PFSK-1 (cell line): ENCODE results near the gene HDDC2.

Experiments used
- FOXP2 ChIP-seq: optimal IDR thresholded peaks from 2 replicates; pipeline ENCODE3; 2011; ENCODE audit warnings: borderline replicate concordance, control low read depth, inconsistent platforms; ENCODE audit not compliant: insufficient read depth; ENCODE audit errors: extremely low read length, extremely low read depth
- POLR2AphosphoS5 ChIP-seq: IDR thresholded peaks from 2 replicates; pipeline ENCODE4 v1.6.1; 2012; ENCODE audit warnings: low read depth, mild to moderate bottlenecking, control low read depth, low read length, moderate library complexity
- TAF1 ChIP-seq: IDR thresholded peaks from 2 replicates; pipeline ENCODE4 v1.6.1; 2012; ENCODE audit warnings: low read length, control low read depth, borderline replicate concordance; ENCODE audit not compliant: insufficient read depth
- TF ChIP-seq, protein P1 (sequence below), 2 experiments: IDR thresholded peaks; 2 replicates each; pipeline versions ENCODE4 v1.6.1 to v1.8.0; 2011 to 2012; ENCODE audit warnings: low read depth in 2 of 2, low read length in 2 of 2, control low read depth in 1 of 2, inconsistent platforms in 1 of 2, mild to moderate bottlenecking in 1 of 2, moderate library complexity in 1 of 2; ENCODE audit not compliant: insufficient read depth in 1 of 2

DNA sequence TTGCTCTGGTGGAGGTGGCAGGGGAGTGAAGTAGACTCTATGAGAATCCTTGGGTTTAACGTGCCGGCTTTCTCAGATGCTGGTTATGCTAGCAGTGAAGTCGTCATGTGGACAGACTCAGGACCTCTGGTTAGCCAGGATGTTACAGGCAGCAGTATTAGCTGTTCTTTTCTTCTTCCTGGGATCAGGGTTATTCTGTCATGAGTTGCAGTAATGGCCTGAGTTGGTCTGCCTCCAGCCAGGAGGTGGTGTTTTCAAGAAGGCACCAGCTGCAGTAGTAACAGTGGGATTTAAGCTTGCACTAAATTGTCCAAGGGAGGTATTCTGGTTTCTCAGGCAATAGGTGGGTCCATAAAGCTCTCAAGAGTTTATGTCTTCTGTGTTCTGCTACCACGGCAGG is 56.7 kb downstream of the HDDC2 start:
- TF ChIP-seq POLR2AphosphoS5 (no peak), TAF1 (no peak), FOXP2 (no peak)
- TF ChIP-seq, protein P1, sequence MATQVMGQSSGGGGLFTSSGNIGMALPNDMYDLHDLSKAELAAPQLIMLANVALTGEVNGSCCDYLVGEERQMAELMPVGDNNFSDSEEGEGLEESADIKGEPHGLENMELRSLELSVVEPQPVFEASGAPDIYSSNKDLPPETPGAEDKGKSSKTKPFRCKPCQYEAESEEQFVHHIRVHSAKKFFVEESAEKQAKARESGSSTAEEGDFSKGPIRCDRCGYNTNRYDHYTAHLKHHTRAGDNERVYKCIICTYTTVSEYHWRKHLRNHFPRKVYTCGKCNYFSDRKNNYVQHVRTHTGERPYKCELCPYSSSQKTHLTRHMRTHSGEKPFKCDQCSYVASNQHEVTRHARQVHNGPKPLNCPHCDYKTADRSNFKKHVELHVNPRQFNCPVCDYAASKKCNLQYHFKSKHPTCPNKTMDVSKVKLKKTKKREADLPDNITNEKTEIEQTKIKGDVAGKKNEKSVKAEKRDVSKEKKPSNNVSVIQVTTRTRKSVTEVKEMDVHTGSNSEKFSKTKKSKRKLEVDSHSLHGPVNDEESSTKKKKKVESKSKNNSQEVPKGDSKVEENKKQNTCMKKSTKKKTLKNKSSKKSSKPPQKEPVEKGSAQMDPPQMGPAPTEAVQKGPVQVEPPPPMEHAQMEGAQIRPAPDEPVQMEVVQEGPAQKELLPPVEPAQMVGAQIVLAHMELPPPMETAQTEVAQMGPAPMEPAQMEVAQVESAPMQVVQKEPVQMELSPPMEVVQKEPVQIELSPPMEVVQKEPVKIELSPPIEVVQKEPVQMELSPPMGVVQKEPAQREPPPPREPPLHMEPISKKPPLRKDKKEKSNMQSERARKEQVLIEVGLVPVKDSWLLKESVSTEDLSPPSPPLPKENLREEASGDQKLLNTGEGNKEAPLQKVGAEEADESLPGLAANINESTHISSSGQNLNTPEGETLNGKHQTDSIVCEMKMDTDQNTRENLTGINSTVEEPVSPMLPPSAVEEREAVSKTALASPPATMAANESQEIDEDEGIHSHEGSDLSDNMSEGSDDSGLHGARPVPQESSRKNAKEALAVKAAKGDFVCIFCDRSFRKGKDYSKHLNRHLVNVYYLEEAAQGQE (IDR thresholded peaks at IDR 0.05; ENCODE audit: insufficient read depth in 1 of 2, low read depth in 2 of 2, low read length in 2 of 2) = no peak
